OCI-LY1 (cell line): ENCODE data around the gene TUBA1B.
"Not testable (repeated sequence)": the region's sequence is repeated elsewhere in the genome, so short reads cannot be mapped to it uniquely, and the experiment has no call there.

Experiments used
- H2AFZ ChIP-seq: fragments of 200-600 bp; sonication (generic), shearing (Covaris generic); 2 replicates; pipeline ENCODE4 v1.6.0; 2014; ENCODE audit warnings: antibody characterized with exemption, mild to moderate bottlenecking, low read length
- H3F3A ChIP-seq: fragments of 200-600 bp; sonication (generic), shearing (Covaris generic); 2 replicates; pipeline ENCODE4 v1.6.0; 2014; ENCODE audit warnings: mild to moderate bottlenecking, antibody characterized with exemption, low read length, moderate library complexity; ENCODE audit not compliant: insufficient read depth
- H3K27ac ChIP-seq: fragments of 200-600 bp; sonication (generic); 2 replicates; pipeline ENCODE4 v1.5.1; 2014; ENCODE audit warnings: low read length, mixed run types, mild to moderate bottlenecking, low read depth; ENCODE audit not compliant: poor library complexity, severe bottlenecking
- H3K27me3 ChIP-seq: fragments of 200-600 bp; sonication (generic); 2 replicates; pipeline ENCODE4 v1.6.0; 2014; ENCODE audit warnings: antibody characterized with exemption, mild to moderate bottlenecking, low read length, moderate library complexity; ENCODE audit not compliant: insufficient read depth
- H3K36me3 ChIP-seq: fragments of 200-600 bp; sonication (generic); 2 replicates; pipeline ENCODE4 v1.6.1; 2014; ENCODE audit warnings: mild to moderate bottlenecking, antibody characterized with exemption, low read length, moderate library complexity, mixed read lengths; ENCODE audit not compliant: insufficient read depth
- H3K4me1 ChIP-seq: fragments of 200-600 bp; sonication (generic); 2 replicates; pipeline ENCODE4 v1.5.1; 2014; ENCODE audit warnings: mild to moderate bottlenecking, low read length, moderate library complexity; ENCODE audit not compliant: insufficient read depth, severe bottlenecking
- H3K4me2 ChIP-seq: fragments of 200-600 bp; sonication (generic), shearing (Covaris generic); 2 replicates; pipeline ENCODE4 v1.6.1; 2014; ENCODE audit warnings: low read length
- H3K4me3 ChIP-seq: fragments of 200-600 bp; sonication (generic); 2 replicates; pipeline ENCODE4 v1.5.1; 2014; ENCODE audit warnings: low read length, low read depth, mild to moderate bottlenecking, mixed read lengths; ENCODE audit not compliant: poor library complexity, severe bottlenecking
- H3K79me2 ChIP-seq: fragments of 200-600 bp; shearing (Covaris generic); 2 replicates; pipeline ENCODE4 v1.6.1; 2016; ENCODE audit warnings: mixed run types, low read length, mixed read lengths; ENCODE audit not compliant: insufficient read depth
- H3K9ac ChIP-seq: fragments of 200-600 bp; sonication (generic), shearing (Covaris generic); 2 replicates; pipeline ENCODE4 v1.6.1; 2014; ENCODE audit warnings: mild to moderate bottlenecking, low read length, mixed read lengths
- H3K9me2 ChIP-seq: fragments of 200-600 bp; sonication (generic), shearing (Covaris generic); 2 replicates; pipeline ENCODE4 v1.6.1; 2014; ENCODE audit warnings: low read depth, mild to moderate bottlenecking, low read length, mixed read lengths
- H3K9me3 ChIP-seq: fragments of 200-600 bp; shearing (Covaris generic); 2 replicates; pipeline ENCODE4 v1.6.1; 2014; ENCODE audit warnings: low read length, mixed read lengths
- H4K20me1 ChIP-seq: fragments of 200-600 bp; sonication (generic), shearing (Covaris generic); 2 replicates; pipeline ENCODE4 v1.6.0; 2016; ENCODE audit warnings: mild to moderate bottlenecking, low read length; ENCODE audit not compliant: insufficient read depth
- CTCF ChIP-seq: fragments of 200-600 bp; sonication (generic), shearing (Covaris generic); IDR thresholded peaks from 2 replicates; pipeline ENCODE4 v1.5.1; 2017; ENCODE audit warnings: mild to moderate bottlenecking, antibody characterized with exemption, low read length, moderate library complexity, mixed read lengths
- EZH2 ChIP-seq: fragments of 200-600 bp; sonication (generic), shearing (Covaris generic); IDR thresholded peaks from 2 replicates; pipeline ENCODE4 v1.8.0; 2017; ENCODE audit warnings: borderline replicate concordance, mixed run types, mild to moderate bottlenecking, antibody characterized with exemption, low read length, moderate library complexity, mixed read lengths

Gene TUBA1B

GRCh38 chr12:49131894-49132461 lies 783 bp upstream of the TUBA1B start:
- no peaks in the 10 kb centered on the region for H3K9me2 ChIP-seq
- peaks cover 29% of the 10 kb centered on the region for H3K4me1 ChIP-seq
- H3K4me3 ChIP-seq: peak overlapping the region; percentile 74
- H3K9me3 ChIP-seq: no peaks in the 10 kb centered on the region
- no peak overlapping the region for H2AFZ ChIP-seq
- peak overlapping the region; percentile 87 for H3K9ac ChIP-seq
- H3K27me3 ChIP-seq: no peaks in the 10 kb centered on the region
- peaks cover 19% of the 10 kb centered on the region for H3F3A ChIP-seq
- peak overlapping the region; percentile 86 for H3K4me2 ChIP-seq
- H3K36me3 ChIP-seq: peaks cover 39% of the 10 kb centered on the region
- peak overlapping the region; percentile 95 for H3K27ac ChIP-seq
- H4K20me1 ChIP-seq: no peaks in the 10 kb centered on the region
- H3K79me2 ChIP-seq: peaks cover 23% of the 10 kb centered on the region
- TF ChIP-seq CTCF (no peak), EZH2 (no peak)

GRCh38 chr12:49130151-49131050 lies 794 bp downstream of the TUBA1B start:
- H3K4me2 ChIP-seq: peak overlapping the region; percentile 85
- no peaks in the 10 kb centered on the region for H3K9me3 ChIP-seq
- peak overlapping the region; percentile 76 for H3K4me3 ChIP-seq
- peak; percentile 94 for TF ChIP-seq CTCF
- no peak for TF ChIP-seq EZH2
- H3K9ac ChIP-seq: peak overlapping the region; percentile 98
- no peaks in the 10 kb centered on the region for H4K20me1 ChIP-seq
- H3K4me1 ChIP-seq: peaks cover 29% of the 10 kb centered on the region
- peaks cover 23% of the 10 kb centered on the region for H3K79me2 ChIP-seq
- no peaks in the 10 kb centered on the region for H3K27me3 ChIP-seq
- peaks cover 44% of the 10 kb centered on the region for H3K36me3 ChIP-seq
- H3K9me2 ChIP-seq: no peaks in the 10 kb centered on the region
- no peak overlapping the region for H2AFZ ChIP-seq
- peaks cover 23% of the 10 kb centered on the region for H3F3A ChIP-seq
- peak overlapping the region; percentile 99 for H3K27ac ChIP-seq

- H3F3A ChIP-seq: peaks cover 25% of the 10 kb centered on the region
- H3K4me3 ChIP-seq: peak overlapping the region; percentile 76
- peaks cover 23% of the 10 kb centered on the region for H3K79me2 ChIP-seq
- H3K9me3 ChIP-seq: no peaks in the 10 kb centered on the region
- H4K20me1 ChIP-seq: no peaks in the 10 kb centered on the region
- peak overlapping the region; percentile 99 for H3K27ac ChIP-seq
- peaks cover 29% of the 10 kb centered on the region for H3K4me1 ChIP-seq
- H3K27me3 ChIP-seq: no peaks in the 10 kb centered on the region
- no peaks in the 10 kb centered on the region for H3K9me2 ChIP-seq
- peaks cover 44% of the 10 kb centered on the region for H3K36me3 ChIP-seq
- no peak overlapping the region for H2AFZ ChIP-seq
- TF ChIP-seq CTCF (no peak), EZH2 (no peak)
- H3K4me2 ChIP-seq: peak overlapping the region; percentile 85
- peak overlapping the region; percentile 98 for H3K9ac ChIP-seq
Measured at GRCh38 chr12:49129332-49130150, 1.7 kb downstream of the TUBA1B start.

GRCh38 chr12:49127971-49128370 lies 3.2 kb downstream of the TUBA1B start:
- H3K9me3 ChIP-seq, H3K4me2 ChIP-seq, H3K9ac ChIP-seq, H2AFZ ChIP-seq, H3K9me2 ChIP-seq, H3K4me3 ChIP-seq, H3K27me3 ChIP-seq, H3K27ac ChIP-seq, H4K20me1 ChIP-seq: not testable (repeated sequence)
- Histone ChIP-seq H3K4me1 (peaks cover 18% of the 10 kb centered on the region), H3K79me2 (peaks cover 12% of the 10 kb centered on the region; the same call in 1 of the 2 replicates), H3K36me3 (peaks cover 44% of the 10 kb centered on the region), H3F3A (peaks cover 25% of the 10 kb centered on the region)
